ENCODE results near the gene CNIH4. TPM values are rescaled to one million over a fixed set of nuclear protein-coding genes. Genes with fewer than 3 reads are reported as not detected.
"Not testable (repeated sequence)": the region's sequence is repeated elsewhere in the genome, so short reads cannot be mapped to it uniquely, and the experiment has no call there.

The CNIH4 gene
- total and polyA plus RNA-seq, 9 donors, result 24.6 to 51.8 (median 37.5) TPM

- intact Hi-C loops (cut with DNase I), result loop anchor here in 2 of 4 donors (10.0 kb wide), 2 partner anchors 121 to 219 kb away; partner anchors contain the start of gene FBXO28 (in 1 of the 2)
- no peak for DNase-seq
- H3K4me1 ChIP-seq (ENCODE audit: insufficient read depth), result peaks cover 5% of the 10 kb centered on the region
- H3K4me3 ChIP-seq, result no peak overlapping the region
- TF ChIP-seq POLR2A (IDR thresholded peaks at IDR 0.05), result no peak
- TF ChIP-seq, protein P1, sequence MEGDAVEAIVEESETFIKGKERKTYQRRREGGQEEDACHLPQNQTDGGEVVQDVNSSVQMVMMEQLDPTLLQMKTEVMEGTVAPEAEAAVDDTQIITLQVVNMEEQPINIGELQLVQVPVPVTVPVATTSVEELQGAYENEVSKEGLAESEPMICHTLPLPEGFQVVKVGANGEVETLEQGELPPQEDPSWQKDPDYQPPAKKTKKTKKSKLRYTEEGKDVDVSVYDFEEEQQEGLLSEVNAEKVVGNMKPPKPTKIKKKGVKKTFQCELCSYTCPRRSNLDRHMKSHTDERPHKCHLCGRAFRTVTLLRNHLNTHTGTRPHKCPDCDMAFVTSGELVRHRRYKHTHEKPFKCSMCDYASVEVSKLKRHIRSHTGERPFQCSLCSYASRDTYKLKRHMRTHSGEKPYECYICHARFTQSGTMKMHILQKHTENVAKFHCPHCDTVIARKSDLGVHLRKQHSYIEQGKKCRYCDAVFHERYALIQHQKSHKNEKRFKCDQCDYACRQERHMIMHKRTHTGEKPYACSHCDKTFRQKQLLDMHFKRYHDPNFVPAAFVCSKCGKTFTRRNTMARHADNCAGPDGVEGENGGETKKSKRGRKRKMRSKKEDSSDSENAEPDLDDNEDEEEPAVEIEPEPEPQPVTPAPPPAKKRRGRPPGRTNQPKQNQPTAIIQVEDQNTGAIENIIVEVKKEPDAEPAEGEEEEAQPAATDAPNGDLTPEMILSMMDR (IDR thresholded peaks at IDR 0.05), result peak; percentile 23 to 63 (median 46)
- no peak for TF ChIP-seq EP300 (IDR thresholded peaks at IDR 0.05)
- H3K9me3 ChIP-seq, result no peaks in the 10 kb centered on the region
- no peaks in the 10 kb centered on the region for H3K36me3 ChIP-seq
- H3K27me3 ChIP-seq, result no peaks in the 10 kb centered on the region
- WGBS, 3 donors, result 7 to 20% (median 8%) methylated on average over 3 of the region's 3 CpGs
- H3K27ac ChIP-seq, result no peak overlapping the region
Observed at GRCh38 chr1:224333309-224333926, 23.3 kb upstream of the CNIH4 start.

GRCh38 chr1:224333939-224334786, 22.5 kb upstream of the CNIH4 start:
- 48 to 66% (median 54%) methylated on average over 5 of the region's 5 CpGs for WGBS, 3 donors
- intact Hi-C loops (cut with DNase I), result loop anchor here in 2 of 4 donors (10.0 kb wide), 2 partner anchors 121 to 219 kb away; partner anchors contain the start of gene FBXO28 (in 1 of the 2)

DNA sequence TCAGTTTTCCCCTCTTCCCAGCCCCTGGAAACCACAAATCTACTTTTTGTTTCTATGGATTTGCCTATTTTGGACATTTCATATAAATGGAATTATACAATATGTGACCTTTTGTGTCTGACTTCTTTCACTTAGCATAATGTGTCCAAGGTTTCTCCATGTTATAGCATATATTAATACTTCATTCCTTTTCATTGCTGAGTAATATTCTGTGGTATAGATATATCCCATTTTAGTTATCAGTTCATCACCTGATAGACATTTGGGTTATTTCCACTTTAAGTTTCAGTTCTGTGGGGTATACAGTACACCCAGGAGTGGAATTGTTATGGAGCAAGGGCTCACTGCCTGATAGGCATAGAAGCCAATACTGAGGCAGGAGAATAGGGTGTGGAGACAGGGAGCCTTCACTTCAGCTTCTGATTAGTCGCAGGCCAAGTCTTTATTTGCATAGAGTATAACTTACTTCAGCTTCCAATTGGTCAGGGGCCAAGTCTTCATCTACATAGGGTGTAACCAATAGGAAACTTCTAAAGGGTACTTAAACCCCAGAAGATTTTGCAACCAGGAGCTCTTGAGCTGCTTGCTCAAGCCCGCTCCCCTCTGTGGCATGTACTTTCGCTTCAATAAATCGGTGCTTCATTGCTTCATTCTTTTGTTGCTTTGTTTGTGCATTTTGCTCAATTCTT, 18.4 kb upstream of the CNIH4 start:
- no peak for DNase-seq
- intact Hi-C loops (cut with DNase I), result loop anchor here in 2 of 4 donors (10.0 kb wide), 2 partner anchors 117 to 223 kb away; partner anchors contain the start of gene FBXO28 (in 1 of the 2)
- Histone ChIP-seq H3K36me3 (no peaks in the 10 kb centered on the region), H3K4me3 (no peak overlapping the region), H3K27ac (no peak overlapping the region), H3K27me3 (no peaks in the 10 kb centered on the region), H3K4me1 (ENCODE audit: insufficient read depth) (no peaks in the 10 kb centered on the region), H3K9me3 (no peaks in the 10 kb centered on the region)
- 93 to 97% (median 95%) methylated on average over 4 of the region's 4 CpGs for WGBS, 3 donors
- TF ChIP-seq EP300 (IDR thresholded peaks at IDR 0.05), result no peak
- no peak for TF ChIP-seq POLR2A (IDR thresholded peaks at IDR 0.05)
- TF ChIP-seq, protein P1 (IDR thresholded peaks at IDR 0.05), result no peak

More at GRCh38 chr1:224333939-224334786, 22.5 kb upstream of the CNIH4 start:
- Histone ChIP-seq H3K9me3 (no peaks in the 10 kb centered on the region), H3K4me1 (ENCODE audit: insufficient read depth) (peaks cover 3% of the 10 kb centered on the region), H3K27ac (no peak overlapping the region), H3K36me3 (no peaks in the 10 kb centered on the region), H3K27me3 (no peaks in the 10 kb centered on the region), H3K4me3 (no peak overlapping the region)
- DNase-seq, result no peak
- TF ChIP-seq EP300 (IDR thresholded peaks at IDR 0.05) (no peak), POLR2A (IDR thresholded peaks at IDR 0.05) (no peak)
- TF ChIP-seq, protein P1 (IDR thresholded peaks at IDR 0.05), result no peak

- WGBS, 3 donors, result 43 to 69% (median 50%) methylated on average over 2 to 4 of the region's 4 CpGs
- Histone ChIP-seq H3K9me3 (peaks cover 0 to 5% of the 10 kb centered on the region in 2 donors), H3K27ac (no peak overlapping the region), H3K27me3 (no peaks in the 10 kb centered on the region), H3K4me3 (no peak overlapping the region), H3K4me1 (ENCODE audit: insufficient read depth) (no peaks in the 10 kb centered on the region), H3K36me3 (no peaks in the 10 kb centered on the region)
- DNase-seq, result no peak
- intact Hi-C loops (cut with DNase I), result loop anchor here in 2 of 4 donors (10.0 kb wide), 2 partner anchors 115 to 225 kb away; partner anchors contain the start of gene FBXO28 (in 1 of the 2)
- TF ChIP-seq POLR2A (IDR thresholded peaks at IDR 0.05), result no peak
Observed at GRCh38 chr1:224339442-224340033, 17.1 kb upstream of the CNIH4 start.

DNA sequence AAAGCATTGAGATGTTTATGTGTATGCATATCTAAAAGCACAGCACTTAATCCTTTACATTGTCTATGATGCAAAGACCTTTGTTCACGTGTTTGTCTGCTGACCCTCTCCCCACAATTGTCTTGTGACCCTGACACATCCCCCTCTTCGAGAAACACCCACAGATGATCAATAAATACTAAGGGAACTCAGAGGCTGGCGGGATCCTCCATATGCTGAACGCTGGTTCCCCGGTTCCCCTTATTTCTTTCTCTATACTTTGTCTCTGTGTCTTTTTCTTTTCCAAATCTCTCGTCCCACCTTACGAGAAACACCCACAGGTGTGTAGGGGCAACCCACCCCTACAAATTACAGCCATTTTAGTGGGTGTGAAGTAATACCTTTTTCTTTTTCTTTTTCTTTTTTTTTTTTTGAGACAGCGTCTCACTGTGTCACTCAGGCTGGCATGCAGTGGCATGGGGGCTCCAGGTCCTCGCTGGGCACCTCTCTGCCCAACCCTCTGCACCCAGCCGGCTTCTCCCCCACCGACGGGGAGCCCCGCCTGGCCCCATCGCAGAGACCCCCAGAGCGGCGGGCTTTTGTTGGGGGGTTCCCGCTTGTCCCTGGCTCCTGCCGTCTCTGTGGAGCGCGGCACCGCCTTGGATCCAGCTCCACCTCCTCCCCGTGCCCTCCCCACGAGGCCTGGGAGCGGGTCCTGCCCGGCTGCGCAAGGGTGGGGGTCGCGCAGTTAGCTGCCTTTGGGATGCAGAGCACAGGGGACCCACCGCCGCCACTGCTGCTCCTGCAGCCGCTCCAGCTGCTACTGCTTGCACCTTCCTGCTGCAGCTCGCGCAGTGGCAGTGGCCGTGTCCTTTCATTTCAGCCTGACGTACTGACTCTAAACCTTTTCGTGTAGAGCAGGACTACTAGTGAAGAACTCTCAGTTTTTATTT, 16.0 kb upstream of the CNIH4 start:
- H3K36me3 ChIP-seq; DNase-seq; H3K4me1 ChIP-seq (ENCODE audit: insufficient read depth); H3K9me3 ChIP-seq; H3K27me3 ChIP-seq; H3K27ac ChIP-seq; intact Hi-C loops (cut with DNase I): not testable (repeated sequence)
- H3K4me3 ChIP-seq, result peak overlapping the region; percentile 22
- WGBS, 3 donors, result 5 to 12% (median 6%) methylated on average over 31 to 35 of the region's 36 CpGs

Measured in ovary (tissue), 9 donors.